HEK293T (cell line): ENCODE results near the gene DUOXA1.

Experiments
- BHLHE40 ChIP-seq: fragments of 450-650 bp; IDR thresholded peaks from 2 replicates; pipeline ENCODE4 v1.6.1; 2016; ENCODE audit warnings: mild to moderate bottlenecking, moderate library complexity, borderline replicate concordance
- ELF4 ChIP-seq: fragments of 450-650 bp; IDR thresholded peaks from 2 replicates; pipeline ENCODE4 v1.6.1; 2017; ENCODE audit warnings: antibody characterized with exemption
- HDGF ChIP-seq: fragments of 450-650 bp; IDR thresholded peaks from 2 replicates; pipeline ENCODE4 v1.6.1; 2017; ENCODE audit warnings: antibody characterized with exemption, borderline replicate concordance
- L3MBTL2 ChIP-seq: fragments of 450-650 bp; conservative IDR thresholded peaks from 2 replicates; pipeline ENCODE4 v1.6.1; 2016; ENCODE audit warnings: mild to moderate bottlenecking
- SP1 ChIP-seq: fragments of 450-650 bp; IDR thresholded peaks from 2 replicates; pipeline ENCODE4 v1.6.1; 2017
- SUZ12 ChIP-seq: fragments of 450-650 bp; IDR thresholded peaks from 2 replicates; pipeline ENCODE4 v1.6.1; 2016; ENCODE audit warnings: mild to moderate bottlenecking
- TARDBP ChIP-seq: fragments of 450-650 bp; IDR thresholded peaks from 2 replicates; pipeline ENCODE4 v1.6.1; 2016

- TF ChIP-seq SUZ12 (no peak), BHLHE40 (no peak), ELF4 (no peak), HDGF (no peak), TARDBP (no peak), SP1 (no peak), L3MBTL2 (no peak)
Measured at GRCh38 chr15:45157974-45158373, 28.3 kb upstream of the DUOXA1 start.
